Measurements from ENCODE around the gene EAPP.
"Not testable (repeated sequence)": the region's sequence is repeated elsewhere in the genome, so short reads cannot be mapped to it uniquely, and the experiment has no call there.

The EAPP gene

DNA sequence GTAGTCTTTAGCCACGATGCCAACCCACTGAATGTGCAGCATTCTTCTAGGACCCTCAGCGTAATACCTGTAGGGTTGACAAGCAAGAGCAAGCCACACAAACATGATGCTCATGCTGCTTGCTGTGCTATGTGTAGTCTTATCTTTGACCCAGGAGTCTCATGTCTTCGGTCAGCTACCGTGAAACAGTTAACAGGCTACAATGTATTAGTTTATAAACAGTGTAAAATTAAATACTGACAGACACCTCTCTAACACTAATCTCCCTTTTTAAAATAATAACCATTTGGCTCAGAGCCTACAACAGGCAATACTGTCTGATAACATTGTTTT, 1.9 kb downstream of the EAPP start:
- Histone ChIP-seq H3K4me3 (ENCODE audit: low read depth, low read length) (no peak overlapping the region), H3K27me3 (ENCODE audit: control insufficient read depth, insufficient read depth, low read length) (no peaks in the 10 kb centered on the region), H3K9ac (ENCODE audit: low read depth, low read length) (no peak overlapping the region), H3K36me3 (ENCODE audit: control insufficient read depth, insufficient read depth, low read length) (peaks cover 32% of the 10 kb centered on the region), H3K9me3 (ENCODE audit: control insufficient read depth, insufficient read depth, low read length) (no peaks in the 10 kb centered on the region), H3K27ac (ENCODE audit: low read depth, low read length) (no peak overlapping the region), H3K4me1 (ENCODE audit: control insufficient read depth, insufficient read depth, low read length) (no peaks in the 10 kb centered on the region)

DNA sequence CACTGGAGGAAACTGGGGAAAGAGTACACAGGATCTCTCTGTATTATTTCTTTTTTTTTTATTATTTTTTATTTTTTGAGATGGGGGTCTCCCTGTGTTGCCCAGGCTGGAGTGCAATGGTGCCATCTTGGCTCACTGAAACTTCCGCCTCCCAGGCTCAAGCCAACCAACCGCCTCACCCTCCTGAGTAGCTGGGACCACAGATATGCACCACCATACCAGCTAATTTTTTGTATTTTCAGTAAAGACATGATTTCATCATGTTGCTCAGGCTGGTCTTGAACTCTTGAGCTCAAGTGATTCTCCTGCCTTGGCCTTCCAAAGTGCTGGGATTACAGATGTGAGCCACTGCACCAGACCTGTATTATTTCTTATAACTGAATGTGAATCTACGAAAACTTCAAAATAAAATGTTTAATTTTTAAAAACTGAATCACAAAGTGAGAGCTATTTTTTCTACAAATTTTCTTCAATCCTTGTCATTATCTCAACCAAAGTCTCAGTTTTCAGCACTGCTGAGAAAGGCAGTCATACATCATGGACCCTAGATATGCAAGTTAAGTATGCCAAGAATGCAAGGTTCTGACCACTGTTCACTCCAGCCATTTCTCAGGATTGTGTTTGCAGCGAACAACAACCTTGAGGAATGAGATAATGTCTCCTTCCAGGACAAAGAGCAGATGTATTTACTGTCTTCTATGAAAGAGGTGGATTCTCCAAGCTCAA, 2.4 kb downstream of the EAPP start:
- Histone ChIP-seq H3K36me3 (ENCODE audit: control insufficient read depth, insufficient read depth, low read length) (peaks cover 37% of the 10 kb centered on the region), H3K27ac (ENCODE audit: low read depth, low read length) (no peak overlapping the region)

DNA sequence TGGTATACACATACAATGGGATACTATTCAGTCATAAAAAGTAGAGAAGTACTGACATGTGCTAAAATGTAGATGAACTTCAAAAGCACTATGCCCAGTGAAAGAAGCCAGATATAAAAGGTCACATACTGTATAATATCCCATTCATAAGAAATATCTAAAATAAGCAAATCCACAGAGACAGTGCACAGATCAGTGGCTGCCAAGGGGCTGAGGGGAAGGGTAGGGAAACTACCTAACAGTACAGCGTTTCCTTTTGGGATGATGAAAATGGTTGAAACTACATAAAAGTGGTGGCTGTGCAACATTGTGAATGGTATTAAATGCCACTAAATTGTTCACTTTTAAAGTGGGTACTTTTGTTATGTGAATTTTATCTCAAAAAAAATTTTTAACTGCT, 11.9 kb downstream of the EAPP start:
- Histone ChIP-seq H3K4me1 (ENCODE audit: control insufficient read depth, insufficient read depth, low read length) (no peaks in the 10 kb centered on the region), H3K27ac (ENCODE audit: low read depth, low read length) (no peak overlapping the region), H3K36me3 (ENCODE audit: control insufficient read depth, insufficient read depth, low read length) (peaks cover 70% of the 10 kb centered on the region), H3K9ac (ENCODE audit: low read depth, low read length) (no peak overlapping the region), H3K4me3 (ENCODE audit: low read depth, low read length) (no peak overlapping the region), H3K27me3 (ENCODE audit: control insufficient read depth, insufficient read depth, low read length) (no peaks in the 10 kb centered on the region), H3K9me3 (ENCODE audit: control insufficient read depth, insufficient read depth, low read length) (no peaks in the 10 kb centered on the region)

More for the DNA sequence above, 2.4 kb downstream of the EAPP start:
- Histone ChIP-seq H3K4me3 (ENCODE audit: low read depth, low read length) (no peak overlapping the region), H3K27me3 (ENCODE audit: control insufficient read depth, insufficient read depth, low read length) (no peaks in the 10 kb centered on the region), H3K4me1 (ENCODE audit: control insufficient read depth, insufficient read depth, low read length) (no peaks in the 10 kb centered on the region), H3K9me3 (ENCODE audit: control insufficient read depth, insufficient read depth, low read length) (no peaks in the 10 kb centered on the region), H3K9ac (ENCODE audit: low read depth, low read length) (no peak overlapping the region)

DNA sequence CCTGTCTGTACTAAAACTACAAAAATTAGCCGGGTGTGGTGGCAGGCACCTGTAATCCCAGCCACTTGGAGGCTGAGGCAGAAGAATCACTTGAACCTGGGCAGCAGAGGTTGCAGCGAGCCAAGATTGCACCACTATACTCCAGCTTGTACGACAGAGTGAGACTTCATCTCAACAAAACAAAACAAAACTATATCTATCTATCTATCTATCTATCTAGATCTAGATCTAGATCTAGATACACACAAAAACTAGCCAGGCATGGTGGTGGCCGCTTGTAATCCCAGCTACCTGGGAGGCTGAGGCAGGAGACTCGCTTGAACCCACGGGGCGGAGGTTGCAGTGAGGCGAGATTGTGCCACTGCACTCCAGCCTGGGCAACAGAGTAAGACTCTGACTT, 15.3 kb downstream of the EAPP start:
- H3K27me3 ChIP-seq (ENCODE audit: control insufficient read depth, insufficient read depth, low read length); H3K27ac ChIP-seq (ENCODE audit: low read depth, low read length); H3K9me3 ChIP-seq (ENCODE audit: control insufficient read depth, insufficient read depth, low read length); H3K4me3 ChIP-seq (ENCODE audit: low read depth, low read length); H3K9ac ChIP-seq (ENCODE audit: low read depth, low read length); H3K4me1 ChIP-seq (ENCODE audit: control insufficient read depth, insufficient read depth, low read length): not testable (repeated sequence)
- peaks cover 69% of the 10 kb centered on the region for H3K36me3 ChIP-seq (ENCODE audit: control insufficient read depth, insufficient read depth, low read length)

DNA sequence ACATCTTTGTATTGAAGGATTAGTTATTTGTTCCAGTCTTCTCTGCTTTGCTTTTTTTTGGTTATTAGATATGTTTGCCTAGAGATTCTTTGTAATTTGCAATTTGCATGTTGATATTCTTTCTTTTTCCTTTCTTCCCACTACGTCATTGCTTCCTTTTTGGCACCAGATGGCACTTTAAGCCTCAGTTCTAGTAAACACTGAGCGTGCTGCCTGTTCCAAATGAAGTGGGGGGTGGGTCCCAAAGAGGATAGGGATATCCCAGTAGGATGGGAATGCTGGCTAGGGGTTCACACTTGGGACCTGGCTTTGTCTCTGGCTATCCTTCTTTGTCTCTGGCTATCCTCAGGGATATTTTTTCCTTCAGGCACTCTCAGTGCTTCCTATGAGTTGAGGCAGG, 17.0 kb downstream of the EAPP start:
- H3K4me1 ChIP-seq (ENCODE audit: control insufficient read depth, insufficient read depth, low read length), result no peaks in the 10 kb centered on the region
- no peak overlapping the region for H3K9ac ChIP-seq (ENCODE audit: low read depth, low read length)
- H3K27me3 ChIP-seq (ENCODE audit: control insufficient read depth, insufficient read depth, low read length), result no peaks in the 10 kb centered on the region
- no peak overlapping the region for H3K4me3 ChIP-seq (ENCODE audit: low read depth, low read length)
- peaks cover 69% of the 10 kb centered on the region for H3K36me3 ChIP-seq (ENCODE audit: control insufficient read depth, insufficient read depth, low read length)
- H3K27ac ChIP-seq (ENCODE audit: low read depth, low read length), result no peak overlapping the region
- no peaks in the 10 kb centered on the region for H3K9me3 ChIP-seq (ENCODE audit: control insufficient read depth, insufficient read depth, low read length)

DNA sequence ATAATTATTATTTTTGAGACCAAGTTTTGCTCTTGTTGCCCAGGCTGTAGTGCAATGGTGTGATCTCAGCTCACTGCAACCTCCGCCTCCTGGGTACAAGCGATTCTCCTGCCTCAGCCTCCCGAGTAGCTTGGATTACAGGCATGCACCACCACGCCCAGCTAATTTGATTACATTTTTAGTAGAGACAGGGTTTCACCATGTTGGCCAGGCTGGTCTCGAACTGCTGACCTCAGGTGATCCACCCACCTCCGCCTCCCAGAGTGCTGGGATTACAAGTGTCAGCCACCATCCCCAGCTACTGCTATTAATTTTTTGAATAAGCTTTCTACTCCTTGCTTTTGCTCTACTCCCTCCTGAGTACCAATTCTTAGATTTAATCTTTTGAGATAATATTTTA, 18.4 kb downstream of the EAPP start:
- peaks cover 65% of the 10 kb centered on the region for H3K36me3 ChIP-seq (ENCODE audit: control insufficient read depth, insufficient read depth, low read length)
- H3K4me3 ChIP-seq (ENCODE audit: low read depth, low read length); H3K27me3 ChIP-seq (ENCODE audit: control insufficient read depth, insufficient read depth, low read length); H3K9me3 ChIP-seq (ENCODE audit: control insufficient read depth, insufficient read depth, low read length); H3K4me1 ChIP-seq (ENCODE audit: control insufficient read depth, insufficient read depth, low read length); H3K27ac ChIP-seq (ENCODE audit: low read depth, low read length); H3K9ac ChIP-seq (ENCODE audit: low read depth, low read length): not testable (repeated sequence)

DNA sequence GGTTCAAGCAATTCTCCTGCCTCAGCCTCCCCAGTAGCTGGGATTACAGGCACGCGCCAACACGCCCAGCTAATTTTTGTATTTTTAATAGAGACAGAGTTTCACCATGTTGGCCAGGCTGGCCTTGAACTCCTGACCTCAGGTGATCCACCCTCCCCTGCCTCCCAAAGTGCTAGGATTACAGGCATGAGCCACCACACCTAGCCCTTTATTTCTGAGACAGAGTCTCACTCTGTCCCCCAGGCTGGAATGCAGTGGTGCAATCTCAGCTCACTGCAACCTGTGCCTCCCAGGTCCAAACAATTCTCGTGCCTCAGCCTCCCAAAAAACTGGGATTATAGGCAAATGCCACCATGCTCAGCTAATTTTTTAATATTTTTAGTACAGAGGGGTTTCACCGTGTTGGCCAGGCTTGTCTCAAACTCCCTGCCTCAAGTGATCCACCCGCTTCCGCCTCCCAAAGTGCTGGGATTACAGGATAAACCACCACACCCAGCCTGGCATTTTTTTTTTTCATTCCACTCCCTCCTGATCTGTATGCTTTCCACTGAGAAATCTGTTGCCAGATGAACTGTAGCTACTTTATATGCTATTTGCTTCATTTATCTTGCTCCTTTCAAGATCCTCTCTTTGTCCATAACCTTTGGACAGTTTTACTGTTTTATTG, 19.1 kb downstream of the EAPP start:
- H3K36me3 ChIP-seq (ENCODE audit: control insufficient read depth, insufficient read depth, low read length), result peaks cover 65% of the 10 kb centered on the region

DNA sequence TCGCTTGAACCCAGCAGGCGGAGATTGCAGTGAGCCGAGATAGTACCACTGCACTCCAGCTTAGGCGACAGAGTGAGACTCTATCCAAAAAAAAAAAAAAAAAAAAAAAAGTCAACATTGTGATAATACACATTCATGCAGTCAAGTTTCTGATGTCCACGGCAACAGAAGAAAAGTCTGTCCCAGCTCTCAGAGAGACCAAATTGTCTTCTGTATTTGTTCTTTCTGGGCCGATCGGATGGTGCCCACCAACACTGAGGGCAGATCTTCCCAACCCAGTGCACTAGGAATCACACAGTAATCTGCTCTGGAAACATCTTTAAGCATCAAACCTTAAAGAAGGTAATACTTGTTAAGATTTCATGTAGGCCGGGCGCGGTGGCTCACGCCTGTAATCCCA, 31.6 kb downstream of the EAPP start:
- no peak overlapping the region for H3K4me3 ChIP-seq (ENCODE audit: low read depth, low read length)
- no peaks in the 10 kb centered on the region for H3K36me3 ChIP-seq (ENCODE audit: control insufficient read depth, insufficient read depth, low read length)
- no peaks in the 10 kb centered on the region for H3K27me3 ChIP-seq (ENCODE audit: control insufficient read depth, insufficient read depth, low read length)
- no peak overlapping the region for H3K27ac ChIP-seq (ENCODE audit: low read depth, low read length)
- peaks cover 3% of the 10 kb centered on the region; the same call in 1 of the 2 replicates for H3K4me1 ChIP-seq (ENCODE audit: control insufficient read depth, insufficient read depth, low read length)
- no peaks in the 10 kb centered on the region for H3K9me3 ChIP-seq (ENCODE audit: control insufficient read depth, insufficient read depth, low read length)
- no peak overlapping the region for H3K9ac ChIP-seq (ENCODE audit: low read depth, low read length)

More for the DNA sequence above, 19.1 kb downstream of the EAPP start:
- not testable (repeated sequence) for H3K9ac ChIP-seq (ENCODE audit: low read depth, low read length); H3K9me3 ChIP-seq (ENCODE audit: control insufficient read depth, insufficient read depth, low read length); H3K4me3 ChIP-seq (ENCODE audit: low read depth, low read length); H3K27ac ChIP-seq (ENCODE audit: low read depth, low read length); H3K4me1 ChIP-seq (ENCODE audit: control insufficient read depth, insufficient read depth, low read length); H3K27me3 ChIP-seq (ENCODE audit: control insufficient read depth, insufficient read depth, low read length)

DNA sequence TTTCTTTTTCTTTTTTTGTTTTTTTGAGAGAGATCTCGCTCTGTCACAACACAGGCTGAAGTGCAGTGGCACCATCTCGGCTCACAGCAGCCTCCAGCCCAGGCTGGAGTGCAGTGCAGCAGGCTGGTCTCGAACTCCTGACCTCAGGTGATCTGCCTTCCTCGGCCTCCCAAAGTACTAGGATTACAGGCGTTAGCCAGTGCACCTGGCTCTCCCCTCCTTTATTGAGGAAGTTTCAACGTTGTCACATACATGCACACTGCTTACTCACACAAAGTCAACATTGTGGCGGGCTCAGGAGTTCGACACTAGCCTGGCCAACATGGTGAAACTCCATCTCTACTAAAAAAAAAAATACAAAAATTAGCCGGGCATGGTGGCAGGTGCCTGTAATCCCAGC, 32.0 kb downstream of the EAPP start:
- Histone ChIP-seq H3K36me3 (ENCODE audit: control insufficient read depth, insufficient read depth, low read length) (no peaks in the 10 kb centered on the region), H3K27ac (ENCODE audit: low read depth, low read length) (no peak overlapping the region), H3K27me3 (ENCODE audit: control insufficient read depth, insufficient read depth, low read length) (no peaks in the 10 kb centered on the region), H3K9ac (ENCODE audit: low read depth, low read length) (no peak overlapping the region), H3K4me3 (ENCODE audit: low read depth, low read length) (no peak overlapping the region), H3K4me1 (ENCODE audit: control insufficient read depth, insufficient read depth, low read length) (peaks cover 7% of the 10 kb centered on the region), H3K9me3 (ENCODE audit: control insufficient read depth, insufficient read depth, low read length) (no peaks in the 10 kb centered on the region)

DNA sequence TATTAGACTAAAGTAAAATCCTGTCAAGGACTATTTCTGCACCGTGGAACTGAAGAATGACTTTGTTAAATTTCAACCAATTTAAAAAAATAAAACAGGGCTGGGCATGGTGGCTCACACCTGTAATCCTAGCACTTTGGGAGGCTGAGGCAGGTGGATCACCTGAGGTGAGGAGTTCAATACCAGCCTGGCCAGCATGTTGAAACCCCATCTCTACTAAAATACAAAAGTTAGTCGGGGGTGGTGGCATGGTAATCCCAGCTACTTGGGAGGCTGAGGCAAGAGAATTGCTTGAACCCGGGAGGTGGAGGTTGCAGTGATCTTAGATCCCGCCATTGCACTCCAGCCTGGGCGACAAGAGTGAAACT, 34.4 kb downstream of the EAPP start:
- not testable (repeated sequence) for H3K9me3 ChIP-seq (ENCODE audit: control insufficient read depth, insufficient read depth, low read length); H3K9ac ChIP-seq (ENCODE audit: low read depth, low read length); H3K27ac ChIP-seq (ENCODE audit: low read depth, low read length); H3K27me3 ChIP-seq (ENCODE audit: control insufficient read depth, insufficient read depth, low read length); H3K4me3 ChIP-seq (ENCODE audit: low read depth, low read length); H3K36me3 ChIP-seq (ENCODE audit: control insufficient read depth, insufficient read depth, low read length)
- peaks cover 11% of the 10 kb centered on the region for H3K4me1 ChIP-seq (ENCODE audit: control insufficient read depth, insufficient read depth, low read length)

DNA sequence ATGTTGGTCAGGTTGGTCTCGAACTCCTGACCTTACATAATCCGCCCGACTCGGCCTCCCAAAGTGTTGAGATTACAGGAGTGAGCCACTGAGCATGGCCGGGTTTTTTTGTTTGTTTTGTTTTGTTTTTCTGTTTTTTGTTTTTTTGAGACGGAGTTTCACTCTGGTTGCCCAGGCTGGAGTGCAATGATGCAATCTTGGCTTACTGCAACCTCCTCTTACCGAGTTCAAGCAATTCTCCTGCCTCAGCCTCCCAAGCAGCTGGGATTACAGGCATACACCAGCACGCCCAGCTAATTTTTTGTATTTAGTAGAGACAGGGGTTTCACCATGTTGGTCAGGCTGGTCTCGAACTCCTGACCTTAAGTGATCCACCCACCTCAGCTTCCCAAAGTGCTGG, 35.5 kb downstream of the EAPP start:
- H3K4me3 ChIP-seq (ENCODE audit: low read depth, low read length); H3K36me3 ChIP-seq (ENCODE audit: control insufficient read depth, insufficient read depth, low read length); H3K27me3 ChIP-seq (ENCODE audit: control insufficient read depth, insufficient read depth, low read length); H3K27ac ChIP-seq (ENCODE audit: low read depth, low read length); H3K9me3 ChIP-seq (ENCODE audit: control insufficient read depth, insufficient read depth, low read length); H3K9ac ChIP-seq (ENCODE audit: low read depth, low read length): not testable (repeated sequence)
- peaks cover 11% of the 10 kb centered on the region for H3K4me1 ChIP-seq (ENCODE audit: control insufficient read depth, insufficient read depth, low read length)
